ENCODE data around the gene BRI3BP. TPM values are rescaled to one million over a fixed set of nuclear protein-coding genes. Genes with fewer than 3 reads are reported as not detected.

The BRI3BP gene
- total RNA-seq, 1 experiment from 2014 or later: 19.4 TPM

DNA sequence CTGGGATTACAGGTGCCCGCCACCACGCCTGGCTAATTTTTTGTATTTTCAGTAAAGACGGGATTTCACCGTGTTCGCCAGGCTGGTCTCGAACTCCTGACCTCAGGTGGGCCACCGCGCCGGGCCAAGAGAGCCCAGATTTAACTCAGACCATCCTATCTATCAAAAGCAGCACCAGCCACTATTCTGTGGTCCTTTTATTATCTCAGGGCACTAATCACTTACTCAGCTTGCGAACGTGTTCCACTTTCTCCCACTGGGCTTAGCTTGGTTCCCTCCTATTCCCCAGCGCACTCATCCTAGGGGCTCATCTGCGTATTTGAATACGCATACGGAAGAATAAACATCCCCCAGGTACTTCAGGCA, 55.6 kb downstream of the BRI3BP start:
- intact Hi-C loops (cut with micrococcal nuclease; ENCODE audit: unreplicated experiment): loop anchor here (1.0 kb wide), 1 partner anchor 16 kb away; the partner anchor contains the start of gene AACS

DNA sequence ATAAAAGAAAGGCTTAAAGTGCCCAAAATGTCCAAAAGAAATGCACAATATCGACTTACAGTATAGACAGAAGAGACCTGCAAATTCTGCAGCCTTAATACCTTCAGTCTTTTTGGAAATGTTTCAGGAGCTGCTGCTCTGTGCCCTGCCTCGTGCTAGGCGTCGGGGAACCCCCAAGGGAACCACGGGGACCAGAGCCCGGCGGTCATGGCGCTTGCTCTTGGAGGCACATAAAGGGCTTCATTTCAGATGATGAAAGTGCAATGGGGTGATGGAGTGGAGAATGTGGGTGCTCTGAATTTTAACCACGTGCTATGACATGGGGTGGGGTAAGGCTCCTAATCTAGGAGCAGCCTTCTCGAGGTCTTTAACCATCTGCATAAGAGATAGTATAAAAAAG, 57.0 kb downstream of the BRI3BP start:
- POLR2A ChIA-PET (ENCODE audit: unreplicated experiment): no interaction called here
- H3K4me1 ChIP-seq (replicated peaks; ENCODE audit: insufficient read depth): no peaks in the 10 kb centered on the region
- no peak overlapping the region for H3K27ac ChIP-seq
- H3K27me3 ChIP-seq (ENCODE audit: insufficient read depth, low read depth): no peaks in the 10 kb centered on the region
- H3K36me3 ChIP-seq (ENCODE audit: low read depth): no peaks in the 10 kb centered on the region
- intact Hi-C loops (cut with micrococcal nuclease; ENCODE audit: unreplicated experiment): no loop called here
- TF ChIP-seq, protein P1, sequence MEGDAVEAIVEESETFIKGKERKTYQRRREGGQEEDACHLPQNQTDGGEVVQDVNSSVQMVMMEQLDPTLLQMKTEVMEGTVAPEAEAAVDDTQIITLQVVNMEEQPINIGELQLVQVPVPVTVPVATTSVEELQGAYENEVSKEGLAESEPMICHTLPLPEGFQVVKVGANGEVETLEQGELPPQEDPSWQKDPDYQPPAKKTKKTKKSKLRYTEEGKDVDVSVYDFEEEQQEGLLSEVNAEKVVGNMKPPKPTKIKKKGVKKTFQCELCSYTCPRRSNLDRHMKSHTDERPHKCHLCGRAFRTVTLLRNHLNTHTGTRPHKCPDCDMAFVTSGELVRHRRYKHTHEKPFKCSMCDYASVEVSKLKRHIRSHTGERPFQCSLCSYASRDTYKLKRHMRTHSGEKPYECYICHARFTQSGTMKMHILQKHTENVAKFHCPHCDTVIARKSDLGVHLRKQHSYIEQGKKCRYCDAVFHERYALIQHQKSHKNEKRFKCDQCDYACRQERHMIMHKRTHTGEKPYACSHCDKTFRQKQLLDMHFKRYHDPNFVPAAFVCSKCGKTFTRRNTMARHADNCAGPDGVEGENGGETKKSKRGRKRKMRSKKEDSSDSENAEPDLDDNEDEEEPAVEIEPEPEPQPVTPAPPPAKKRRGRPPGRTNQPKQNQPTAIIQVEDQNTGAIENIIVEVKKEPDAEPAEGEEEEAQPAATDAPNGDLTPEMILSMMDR (conservative IDR thresholded peaks at IDR 0.05): no peak
- no peak for TF ChIP-seq EZH2 (IDR thresholded peaks at IDR 0.05; ENCODE audit: low read depth)
- no peaks in the 10 kb centered on the region for H3F3A ChIP-seq (ENCODE audit: insufficient read depth, low read depth)
- H3K9me3 ChIP-seq (ENCODE audit: insufficient read depth, low read depth): no peaks in the 10 kb centered on the region
- CTCF ChIA-PET: interaction anchor here (0.7 kb wide), 1 partner anchor 15 kb away, joined by 3 read pairs; no protein-coding TSS in a partner anchor
- H3K4me2 ChIP-seq: no peak overlapping the region
- H2AFZ ChIP-seq: no peak overlapping the region
- no peak for DNase-seq
- H3K79me2 ChIP-seq (ENCODE audit: low read depth): no peaks in the 10 kb centered on the region
- no peak overlapping the region for H3K4me3 ChIP-seq
- no peaks in the 10 kb centered on the region for H3K9me2 ChIP-seq (ENCODE audit: insufficient read depth)
- BruUV-seq (replicated peaks): no TSS peak
- no peaks in the 10 kb centered on the region for H4K20me1 ChIP-seq (ENCODE audit: insufficient read depth)

More for the DNA sequence above, 55.6 kb downstream of the BRI3BP start:
- TSS peak; percentile 36 for BruUV-seq (replicated peaks)
- H3K9me3 ChIP-seq (ENCODE audit: insufficient read depth, low read depth): no peaks in the 10 kb centered on the region
- no peaks in the 10 kb centered on the region for H4K20me1 ChIP-seq (ENCODE audit: insufficient read depth)
- ChIA-PET POLR2A (ENCODE audit: unreplicated experiment) (no interaction called here), CTCF (no interaction called here)
- H3K4me2 ChIP-seq: peak overlapping the region; percentile 60
- H3K9me2 ChIP-seq (ENCODE audit: insufficient read depth): no peaks in the 10 kb centered on the region
- H3K36me3 ChIP-seq (ENCODE audit: low read depth): no peaks in the 10 kb centered on the region
- no peaks in the 10 kb centered on the region for H3K4me1 ChIP-seq (replicated peaks; ENCODE audit: insufficient read depth)
- DNase-seq: no peak
- no peak overlapping the region for H3K27ac ChIP-seq
- H3K4me3 ChIP-seq: peak overlapping the region; percentile 49; the same call in 1 of the 2 replicates
- H3K27me3 ChIP-seq (ENCODE audit: insufficient read depth, low read depth): no peaks in the 10 kb centered on the region
- H3F3A ChIP-seq (ENCODE audit: insufficient read depth, low read depth): 0 out of 2 replicates have a peak, but pooled peaks cover 4% of the 10 kb centered on the region
- no peak overlapping the region for H2AFZ ChIP-seq
- TF ChIP-seq, protein P1 (conservative IDR thresholded peaks at IDR 0.05): no peak
- no peak for TF ChIP-seq EZH2 (IDR thresholded peaks at IDR 0.05; ENCODE audit: low read depth)
- no peaks in the 10 kb centered on the region for H3K79me2 ChIP-seq (ENCODE audit: low read depth)

DNA sequence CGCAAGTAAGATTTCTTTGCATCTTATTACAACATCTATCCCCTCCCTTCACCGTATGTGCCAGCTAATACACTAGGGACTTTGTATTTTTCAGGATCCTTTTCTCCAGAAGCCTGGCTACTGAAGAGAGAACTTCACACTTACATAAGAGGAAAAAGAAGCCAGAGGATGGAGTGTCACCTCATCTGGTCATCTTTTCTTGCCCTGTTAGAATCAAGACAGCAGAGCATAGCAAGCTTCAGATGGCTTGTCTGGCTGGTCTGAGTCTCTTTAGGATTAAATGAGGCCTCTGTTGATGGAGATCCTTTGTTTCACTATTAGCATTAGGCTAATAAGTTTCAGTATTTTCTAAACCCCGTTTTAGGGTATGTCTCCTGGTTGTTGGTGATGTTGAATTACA, 57.4 kb downstream of the BRI3BP start:
- no peaks in the 10 kb centered on the region for H4K20me1 ChIP-seq (ENCODE audit: insufficient read depth)
- no peaks in the 10 kb centered on the region for H3K36me3 ChIP-seq (ENCODE audit: low read depth)
- ChIA-PET CTCF (interaction anchor here (0.7 kb wide), 1 partner anchor 15 kb away, joined by 3 read pairs; no protein-coding TSS in a partner anchor), POLR2A (ENCODE audit: unreplicated experiment) (interaction anchor here (0.6 kb wide), 1 partner anchor 127 kb away, joined by 9 read pairs; no protein-coding TSS in a partner anchor)
- TF ChIP-seq EZH2 (IDR thresholded peaks at IDR 0.05; ENCODE audit: low read depth): no peak
- TF ChIP-seq, protein P1 (conservative IDR thresholded peaks at IDR 0.05): no peak
- BruUV-seq (replicated peaks): no TSS peak
- H3K4me2 ChIP-seq: no peak overlapping the region
- no peaks in the 10 kb centered on the region for H3K79me2 ChIP-seq (ENCODE audit: low read depth)
- H3K27ac ChIP-seq: no peak overlapping the region
- intact Hi-C loops (cut with micrococcal nuclease; ENCODE audit: unreplicated experiment): no loop called here
- H3K9me3 ChIP-seq (ENCODE audit: insufficient read depth, low read depth): no peaks in the 10 kb centered on the region
- H3K4me1 ChIP-seq (replicated peaks; ENCODE audit: insufficient read depth): no peaks in the 10 kb centered on the region
- no peaks in the 10 kb centered on the region for H3F3A ChIP-seq (ENCODE audit: insufficient read depth, low read depth)
- H3K4me3 ChIP-seq: no peak overlapping the region
- H3K9me2 ChIP-seq (ENCODE audit: insufficient read depth): no peaks in the 10 kb centered on the region
- H3K27me3 ChIP-seq (ENCODE audit: insufficient read depth, low read depth): no peaks in the 10 kb centered on the region
- no peak overlapping the region for H2AFZ ChIP-seq
- DNase-seq: no peak
